GM13976 (cell line): ENCODE results near the gene SYNPO.

ENCODE experiments used
- DNase-seq: peaks from one replicate; pipeline ENCODE4 v3.0.0; 2012; ENCODE audit warnings: low spot score
- in situ Hi-C: fragments of 300-500 bp; cut with MboI; formaldehyde crosslinking; loops from one replicate; pipeline ENCODE4 v1.12.0; 2022; ENCODE audit warnings: low sequenced_read_pairs, mixed read lengths, inconsistent platforms; ENCODE audit not compliant: unreplicated experiment
- TF ChIP-seq, protein P1 (sequence below): IDR thresholded peaks from 2 replicates; pipeline ENCODE4 v1.5.1; 2012; ENCODE audit warnings: borderline replicate concordance, mild to moderate bottlenecking; ENCODE audit not compliant: insufficient read depth; ENCODE audit errors: extremely low read depth, missing control alignments, control extremely low read depth

The SYNPO gene

GRCh38 chr5:150700594-150701377, 60.3 kb downstream of the SYNPO start, which contains the start of gene RBM22:
Gene RBM22 (minus strand): TSS chr5:150701062. CDS start chr5:150700985, 77 bp downstream.
- TF ChIP-seq, protein P1, sequence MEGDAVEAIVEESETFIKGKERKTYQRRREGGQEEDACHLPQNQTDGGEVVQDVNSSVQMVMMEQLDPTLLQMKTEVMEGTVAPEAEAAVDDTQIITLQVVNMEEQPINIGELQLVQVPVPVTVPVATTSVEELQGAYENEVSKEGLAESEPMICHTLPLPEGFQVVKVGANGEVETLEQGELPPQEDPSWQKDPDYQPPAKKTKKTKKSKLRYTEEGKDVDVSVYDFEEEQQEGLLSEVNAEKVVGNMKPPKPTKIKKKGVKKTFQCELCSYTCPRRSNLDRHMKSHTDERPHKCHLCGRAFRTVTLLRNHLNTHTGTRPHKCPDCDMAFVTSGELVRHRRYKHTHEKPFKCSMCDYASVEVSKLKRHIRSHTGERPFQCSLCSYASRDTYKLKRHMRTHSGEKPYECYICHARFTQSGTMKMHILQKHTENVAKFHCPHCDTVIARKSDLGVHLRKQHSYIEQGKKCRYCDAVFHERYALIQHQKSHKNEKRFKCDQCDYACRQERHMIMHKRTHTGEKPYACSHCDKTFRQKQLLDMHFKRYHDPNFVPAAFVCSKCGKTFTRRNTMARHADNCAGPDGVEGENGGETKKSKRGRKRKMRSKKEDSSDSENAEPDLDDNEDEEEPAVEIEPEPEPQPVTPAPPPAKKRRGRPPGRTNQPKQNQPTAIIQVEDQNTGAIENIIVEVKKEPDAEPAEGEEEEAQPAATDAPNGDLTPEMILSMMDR = peak; percentile 73
- DNase-seq = peak; percentile 91
- in situ Hi-C loops = no loop called here

DNA sequence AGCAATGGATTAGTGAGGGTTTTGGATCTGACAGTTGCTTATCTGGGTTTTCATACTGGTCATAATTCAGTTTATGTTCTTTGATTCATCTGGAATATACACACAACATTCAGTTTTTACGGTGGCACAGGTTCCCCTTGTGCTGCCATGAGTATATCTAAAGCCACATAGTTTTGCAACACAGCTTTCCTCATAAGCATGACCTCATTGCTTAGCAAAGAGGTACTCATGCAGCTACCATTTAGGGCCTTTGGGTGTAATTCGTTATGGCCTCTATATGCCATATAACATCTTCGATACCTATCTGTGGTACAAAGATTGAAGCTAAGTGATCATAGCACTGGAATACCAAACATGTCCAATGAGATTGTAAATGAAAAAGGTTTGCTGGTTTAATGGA, 63.3 kb downstream of the SYNPO start:
- TF ChIP-seq, protein P1 = no peak
- no peak for DNase-seq
- in situ Hi-C loops = no loop called here

DNA sequence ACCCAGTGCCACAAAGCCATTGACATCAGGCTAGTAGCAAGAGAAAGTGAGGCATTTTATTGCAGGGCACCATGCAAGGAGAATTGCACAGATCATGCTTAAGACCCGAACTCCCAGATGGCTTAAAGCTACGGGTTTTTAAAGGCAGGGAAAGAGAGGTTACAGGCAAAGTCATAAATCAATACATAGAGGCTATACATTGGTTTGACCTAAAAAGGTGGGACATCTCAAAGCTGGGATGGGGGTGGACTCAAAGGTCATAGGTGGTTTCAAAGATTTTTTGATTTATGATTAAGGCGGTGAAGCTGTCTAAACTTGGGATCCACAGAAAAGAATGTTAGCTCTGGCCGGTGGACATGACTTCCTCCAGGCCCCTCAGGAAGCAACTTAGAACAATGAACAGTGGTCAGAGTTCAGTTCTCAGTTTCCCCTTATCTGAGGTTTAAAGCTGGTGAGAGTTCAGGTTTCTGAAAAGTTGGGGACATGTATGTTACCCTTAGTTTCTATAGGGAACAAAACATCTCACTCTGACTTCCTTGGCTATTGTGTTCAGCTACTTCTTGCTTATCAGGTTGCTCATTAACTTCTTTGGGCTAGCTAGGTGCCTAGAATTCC, 66.4 kb downstream of the SYNPO start:
- in situ Hi-C loops = no loop called here
- no peak for DNase-seq
- TF ChIP-seq, protein P1 = no peak
